ENCODE measurements around the gene CCDC57. TPM values are rescaled to one million over a fixed set of nuclear protein-coding genes. Genes with fewer than 3 reads are reported as not detected.
"Not testable (repeated sequence)": the region's sequence is repeated elsewhere in the genome, so short reads cannot be mapped to it uniquely, and the experiment has no call there.

Gene CCDC57
- total RNA-seq (2014; rRNA removed; shearing (Covaris generic); ENCODE audit: low replicate concordance), result 8.4 and 10.8 TPM in 2 replicates

GRCh38 chr17:82212331-82213250 is at the start of gene CCDC57:
CCDC57 (minus strand) TSS chr17:82212842; CDS start chr17:82201944, 10,898 bp downstream.
- DNase-seq (ENCODE audit: low read depth), result peak; percentile 66
- in situ Hi-C loops (cut with HindIII; ENCODE audit: low pct_unique_long_range_greater_than_20kb, low sequenced_read_pairs), result no loop called here

GRCh38 chr17:82262344-82262743 is 49.7 kb upstream of the CCDC57 start:
- no peak for DNase-seq (ENCODE audit: low read depth)
- in situ Hi-C loops (cut with HindIII; ENCODE audit: low pct_unique_long_range_greater_than_20kb, low sequenced_read_pairs), result no loop called here

GRCh38 chr17:82259972-82260961 is 47.6 kb upstream of the CCDC57 start:
- in situ Hi-C loops (cut with HindIII; ENCODE audit: low pct_unique_long_range_greater_than_20kb, low sequenced_read_pairs), result not testable (repeated sequence)

GRCh38 chr17:82258555-82258954 is 45.9 kb upstream of the CCDC57 start:
- DNase-seq (ENCODE audit: low read depth), result no peak
- in situ Hi-C loops (cut with HindIII; ENCODE audit: low pct_unique_long_range_greater_than_20kb, low sequenced_read_pairs), result no loop called here

More at GRCh38 chr17:82259972-82260961, 47.6 kb upstream of the CCDC57 start:
- DNase-seq (ENCODE audit: low read depth), result not testable (repeated sequence)

- DNase-seq (ENCODE audit: low read depth), result peak; percentile 56
- in situ Hi-C loops (cut with HindIII; ENCODE audit: low pct_unique_long_range_greater_than_20kb, low sequenced_read_pairs), result no loop called here
Measured at GRCh38 chr17:82257473-82257872, 44.8 kb upstream of the CCDC57 start.

- in situ Hi-C loops (cut with HindIII; ENCODE audit: low pct_unique_long_range_greater_than_20kb, low sequenced_read_pairs), result no loop called here
Measured at GRCh38 chr17:82256242-82256885, 43.7 kb upstream of the CCDC57 start.

GRCh38 chr17:82255402-82255972 is 42.8 kb upstream of the CCDC57 start:
- in situ Hi-C loops (cut with HindIII; ENCODE audit: low pct_unique_long_range_greater_than_20kb, low sequenced_read_pairs), result no loop called here
- no peak for DNase-seq (ENCODE audit: low read depth)

More at GRCh38 chr17:82256242-82256885, 43.7 kb upstream of the CCDC57 start:
- DNase-seq (ENCODE audit: low read depth), result no peak

GRCh38 chr17:82254746-82255145 is 42.1 kb upstream of the CCDC57 start:
- DNase-seq (ENCODE audit: low read depth); in situ Hi-C loops (cut with HindIII; ENCODE audit: low pct_unique_long_range_greater_than_20kb, low sequenced_read_pairs): not testable (repeated sequence)

GRCh38 chr17:82254096-82254495 is 41.5 kb upstream of the CCDC57 start:
- DNase-seq (ENCODE audit: low read depth); in situ Hi-C loops (cut with HindIII; ENCODE audit: low pct_unique_long_range_greater_than_20kb, low sequenced_read_pairs): not testable (repeated sequence)

- no peak for DNase-seq (ENCODE audit: low read depth)
- in situ Hi-C loops (cut with HindIII; ENCODE audit: low pct_unique_long_range_greater_than_20kb, low sequenced_read_pairs), result no loop called here
Measured at GRCh38 chr17:82253179-82253544, 40.5 kb upstream of the CCDC57 start.

GRCh38 chr17:82252511-82253178 is 40.0 kb upstream of the CCDC57 start:
- in situ Hi-C loops (cut with HindIII; ENCODE audit: low pct_unique_long_range_greater_than_20kb, low sequenced_read_pairs), result no loop called here

GRCh38 chr17:82250868-82251500 is 38.3 kb upstream of the CCDC57 start:
- no peak for DNase-seq (ENCODE audit: low read depth)
- in situ Hi-C loops (cut with HindIII; ENCODE audit: low pct_unique_long_range_greater_than_20kb, low sequenced_read_pairs), result no loop called here

More at GRCh38 chr17:82252511-82253178, 40.0 kb upstream of the CCDC57 start:
- DNase-seq (ENCODE audit: low read depth), result no peak

- in situ Hi-C loops (cut with HindIII; ENCODE audit: low pct_unique_long_range_greater_than_20kb, low sequenced_read_pairs), result no loop called here
- no peak for DNase-seq (ENCODE audit: low read depth)
Measured at GRCh38 chr17:82249896-82250581, 37.4 kb upstream of the CCDC57 start.

GRCh38 chr17:82248815-82249674 is 36.4 kb upstream of the CCDC57 start:
- in situ Hi-C loops (cut with HindIII; ENCODE audit: low pct_unique_long_range_greater_than_20kb, low sequenced_read_pairs), result no loop called here
- DNase-seq (ENCODE audit: low read depth), result no peak

GRCh38 chr17:82247856-82248671 is 35.4 kb upstream of the CCDC57 start:
- no peak for DNase-seq (ENCODE audit: low read depth)
- in situ Hi-C loops (cut with HindIII; ENCODE audit: low pct_unique_long_range_greater_than_20kb, low sequenced_read_pairs), result no loop called here
